H9 (cell line): ENCODE data around the gene POU2F2. TPM values are rescaled to one million over a fixed set of nuclear protein-coding genes. Genes with fewer than 3 reads are reported as not detected.

Experiments used
- DNase-seq: peaks from one replicate; pipeline ENCODE4 v3.0.0-alpha.2; 2017
- H2AFZ ChIP-seq: one replicate; pipeline ENCODE4 v1.6.1; 2013; ENCODE audit warnings: mild to moderate bottlenecking, low read length, control low read depth, moderate library complexity
- H2AK5ac ChIP-seq: 2 replicates; pipeline ENCODE4 v1.6.1; 2013; ENCODE audit warnings: low read length, control low read depth, mixed read lengths; ENCODE audit not compliant: insufficient read length
- H2BK120ac ChIP-seq: one replicate; pipeline ENCODE4 v1.6.1; 2013; ENCODE audit warnings: low read depth, mild to moderate bottlenecking, low read length, control low read depth, inconsistent platforms; ENCODE audit not compliant: poor library complexity, severe bottlenecking
- H2BK12ac ChIP-seq: 2 replicates; pipeline ENCODE4 v1.6.1; 2013; ENCODE audit warnings: low read length, control low read depth, mixed read lengths, low read depth; ENCODE audit not compliant: insufficient read length
- H2BK15ac ChIP-seq: 2 replicates; pipeline ENCODE4 v1.6.1; 2013; ENCODE audit warnings: low read depth, low read length, control low read depth
- H2BK20ac ChIP-seq: one replicate; pipeline ENCODE4 v1.6.1; 2013; ENCODE audit warnings: low read depth, mild to moderate bottlenecking, low read length, control low read depth, inconsistent platforms; ENCODE audit not compliant: poor library complexity, severe bottlenecking
- H2BK5ac ChIP-seq: 2 replicates; pipeline ENCODE4 v1.6.1; 2013; ENCODE audit warnings: low read length, control low read depth, mixed read lengths; ENCODE audit not compliant: insufficient read length
- H3K14ac ChIP-seq: 2 replicates; pipeline ENCODE4 v1.6.1; 2013; ENCODE audit warnings: low read length, control low read depth; ENCODE audit not compliant: insufficient read depth
- H3K18ac ChIP-seq: 2 replicates; pipeline ENCODE4 v1.6.1; 2013; ENCODE audit warnings: low read depth, mild to moderate bottlenecking, mixed read lengths, low read length, control low read depth; ENCODE audit not compliant: insufficient read length
- H3K23ac ChIP-seq: 2 replicates; pipeline ENCODE4 v1.6.1; 2013; ENCODE audit warnings: low read length, control low read depth, mixed read lengths, low read depth; ENCODE audit not compliant: insufficient read length
- H3K23me2 ChIP-seq: 2 replicates; pipeline ENCODE4 v1.6.1; 2013; ENCODE audit warnings: low read depth, mild to moderate bottlenecking, mixed read lengths, low read length, control low read depth; ENCODE audit not compliant: insufficient read length, poor library complexity, severe bottlenecking
- H3K27ac ChIP-seq: 2 replicates; pipeline ENCODE4 v1.5.1; 2013; ENCODE audit warnings: low read length, control low read depth, mixed read lengths, low read depth; ENCODE audit not compliant: insufficient read length
- H3K27me3 ChIP-seq: 2 replicates; pipeline ENCODE4 v1.6.1; 2013; ENCODE audit warnings: low read length, control low read depth, inconsistent platforms; ENCODE audit not compliant: insufficient read depth
- H3K4ac ChIP-seq: 2 replicates; pipeline ENCODE4 v1.6.1; 2013; ENCODE audit warnings: low read depth, mild to moderate bottlenecking, control low read depth, inconsistent platforms, low read length, moderate library complexity
- H3K4me1 ChIP-seq: 2 replicates; pipeline ENCODE4 v1.6.1; 2013; ENCODE audit warnings: low read length, control low read depth, inconsistent platforms; ENCODE audit not compliant: insufficient read depth
- H3K4me2 ChIP-seq: 2 replicates; pipeline ENCODE4 v1.6.1; 2013; ENCODE audit warnings: low read length, control low read depth, mixed read lengths; ENCODE audit not compliant: insufficient read length, insufficient read depth
- H3K56ac ChIP-seq: 2 replicates; pipeline ENCODE4 v1.6.1; 2013; ENCODE audit warnings: low read depth, mild to moderate bottlenecking, mixed read lengths, low read length, control low read depth; ENCODE audit not compliant: insufficient read length
- H3K79me1 ChIP-seq: 2 replicates; pipeline ENCODE4 v1.6.1; 2013; ENCODE audit warnings: low read depth, mild to moderate bottlenecking, moderate library complexity, low read length, control low read depth, inconsistent platforms; ENCODE audit not compliant: insufficient read depth, poor library complexity, severe bottlenecking
- H3K79me2 ChIP-seq: 2 replicates; pipeline ENCODE4 v1.6.1; 2013; ENCODE audit warnings: low read length, control low read depth, inconsistent platforms; ENCODE audit not compliant: insufficient read depth
- H3K9ac ChIP-seq: 2 replicates; pipeline ENCODE4 v1.6.1; 2013; ENCODE audit warnings: low read length, control low read depth, mixed read lengths; ENCODE audit not compliant: insufficient read length; ENCODE audit errors: extremely low read depth
- H3K9me3 ChIP-seq: one replicate; pipeline ENCODE4 v1.6.1; 2013; ENCODE audit warnings: low read depth, low read length, inconsistent platforms; ENCODE audit not compliant: control insufficient read depth
- H3T11ph ChIP-seq: one replicate; pipeline ENCODE4 v1.6.1; 2013; ENCODE audit warnings: mild to moderate bottlenecking, low read length, control low read depth, inconsistent platforms
- H4K20me1 ChIP-seq: one replicate; pipeline ENCODE4 v1.6.1; 2013; ENCODE audit not compliant: control insufficient read depth, insufficient read length, insufficient read depth
- H4K5ac ChIP-seq: 2 replicates; pipeline ENCODE4 v1.6.1; 2013; ENCODE audit warnings: low read depth, mild to moderate bottlenecking, mixed read lengths, low read length, control low read depth; ENCODE audit not compliant: insufficient read length
- H4K8ac ChIP-seq: replicated peaks from 2 replicates; pipeline ENCODE4 v1.6.1; 2013; ENCODE audit warnings: low read length, control low read depth, mixed read lengths, low read depth; ENCODE audit not compliant: insufficient read length
- H4K91ac ChIP-seq: 2 replicates; pipeline ENCODE4 v1.6.1; 2013; ENCODE audit warnings: low read depth, mild to moderate bottlenecking, moderate library complexity, mixed read lengths, low read length, control low read depth; ENCODE audit not compliant: insufficient read length
- H3K27ac Mint-ChIP-seq, 3 experiments: 2 replicates in 2 of 3; 3 replicates in 1 of 3; pipeline ENCODE4 v1.8.0; 2020 to 2021; ENCODE audit warnings: mixed read lengths in 3 of 3, mild to moderate bottlenecking in 1 of 3, moderate library complexity in 1 of 3
- H3K27me3 Mint-ChIP-seq: 2 replicates; pipeline ENCODE4 v1.8.0; 2021; ENCODE audit warnings: low read depth, mild to moderate bottlenecking, moderate library complexity, mixed read lengths
- H3K36me3 Mint-ChIP-seq, 3 experiments: 2 replicates in 2 of 3; 3 replicates in 1 of 3; pipeline ENCODE4 v1.8.0; 2020 to 2021; ENCODE audit warnings: low read depth in 3 of 3, mixed read lengths in 3 of 3; ENCODE audit not compliant: insufficient read depth in 1 of 3
- H3K4me1 Mint-ChIP-seq, 2 experiments: 2 replicates each; pipeline ENCODE4 v1.8.0; 2020; ENCODE audit warnings: mixed read lengths in 2 of 2
- H3K4me3 Mint-ChIP-seq, 2 experiments: 2 replicates in 1 of 2; 3 replicates in 1 of 2; pipeline ENCODE4 v1.8.0; 2020 to 2021; ENCODE audit warnings: mild to moderate bottlenecking in 2 of 2, mixed read lengths in 2 of 2, moderate library complexity in 1 of 2
- H3K9me3 Mint-ChIP-seq, 2 experiments: 2 replicates in 1 of 2; 3 replicates in 1 of 2; pipeline ENCODE4 v1.8.0; 2020; ENCODE audit warnings: mild to moderate bottlenecking in 2 of 2, mixed read lengths in 2 of 2, moderate library complexity in 1 of 2
- CTCF ChIP-seq: fragments of 200-600 bp; sonication (generic); conservative IDR thresholded peaks from 3 replicates; pipeline ENCODE4 v1.8.0; 2021; ENCODE audit warnings: antibody characterized with exemption, mild to moderate bottlenecking
- WGBS: extraction: QIAGEN DNeasy Blood & Tissue Kit; methylation state at CpG from one replicate; pipeline ENCODE4 v1.1.7; 2013; ENCODE audit warnings: missing lambda C conversion rate, low lambda C conversion rate, mixed read lengths; ENCODE audit not compliant: insufficient read length; ENCODE audit errors: extremely low coverage; 5-methylcytosine and 5-hydroxymethylcytosine counted together
- total RNA-seq: library from RNA; stranded (reverse); gene quantifications from 2 replicates; pipeline ENCODE4 v1.2.1, GENCODE V29; 2021

Gene POU2F2
- total RNA-seq, 1 experiment from 2014 or later, result 2.9 TPM

GRCh38 chr19:42116308-42117075 is 15.8 kb downstream of the POU2F2 start:
- Histone ChIP-seq H2BK15ac (no peak overlapping the region), H3K27ac (no peak overlapping the region), H3K4me2 (no peak overlapping the region), H4K20me1 (no peaks in the 10 kb centered on the region), H3K4ac (no peak overlapping the region), H3K9ac (no peak overlapping the region), H2AFZ (no peak overlapping the region), H2BK20ac (no peak overlapping the region), H3K14ac (no peak overlapping the region), H4K8ac (no peak overlapping the region), H3K79me1 (no peaks in the 10 kb centered on the region), H3K23ac (no peak overlapping the region), H3K56ac (no peak overlapping the region), H2BK12ac (no peak overlapping the region), H3K23me2 (no peaks in the 10 kb centered on the region), H3K4me1 (peaks cover 6% of the 10 kb centered on the region; the same call in 1 of the 2 replicates), H3K9me3 (no peaks in the 10 kb centered on the region), H3K79me2 (no peaks in the 10 kb centered on the region), H3T11ph (no peak overlapping the region), H2BK120ac (no peak overlapping the region), H4K91ac (no peak overlapping the region), H3K18ac (no peak overlapping the region), H4K5ac (no peak overlapping the region), H3K27me3 (no peaks in the 10 kb centered on the region), H2BK5ac (no peak overlapping the region), H2AK5ac (no peak overlapping the region)
- peaks cover 3% of the 10 kb centered on the region for H3K27me3 Mint-ChIP-seq
- WGBS, result no CpG with 5 or more reads among the region's 20 CpGs
- TF ChIP-seq CTCF, result peak; percentile 43; the same call in 2 of the 3 replicates
- H3K4me3 Mint-ChIP-seq, result no peak overlapping the region
- no peaks in the 10 kb centered on the region for H3K36me3 Mint-ChIP-seq
- no peak for DNase-seq
- H3K27ac Mint-ChIP-seq, result peak overlapping the region in 1 of 3 experiments; percentile 57; a peak in 1 of 7 replicates
- H3K4me1 Mint-ChIP-seq, result peaks cover 24 to 27% of the 10 kb centered on the region in 2 experiments
- H3K9me3 Mint-ChIP-seq, result no peaks in the 10 kb centered on the region
